ENCODE measurements around the gene CLPTM1.
"Not testable (repeated sequence)": the region's sequence is repeated elsewhere in the genome, so short reads cannot be mapped to it uniquely, and the experiment has no call there.

Gene CLPTM1

DNA sequence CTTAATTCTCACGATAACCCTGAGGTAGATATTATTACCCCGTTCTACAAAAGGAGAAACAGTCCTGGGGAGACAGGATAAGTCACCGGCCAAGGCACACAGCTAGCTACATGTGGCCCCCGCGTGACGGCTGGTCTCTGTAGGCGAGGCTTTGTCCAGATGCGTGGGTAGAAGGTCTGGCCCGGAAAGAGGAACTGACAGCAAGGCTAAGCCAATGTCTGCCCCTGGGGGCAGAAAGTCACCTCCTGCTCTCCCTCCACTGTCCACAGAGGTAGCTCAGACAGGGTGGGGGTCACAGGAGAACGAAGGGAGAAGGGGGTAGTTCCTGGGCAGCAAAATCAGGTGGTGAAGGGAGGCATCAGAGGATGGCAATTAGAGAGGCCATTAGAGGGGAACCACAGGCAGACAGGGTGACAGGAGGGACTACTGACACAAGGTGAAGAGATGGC is 11.4 kb upstream of the CLPTM1 start:
- no peak for DNase-seq (ENCODE audit: low read depth)

DNA sequence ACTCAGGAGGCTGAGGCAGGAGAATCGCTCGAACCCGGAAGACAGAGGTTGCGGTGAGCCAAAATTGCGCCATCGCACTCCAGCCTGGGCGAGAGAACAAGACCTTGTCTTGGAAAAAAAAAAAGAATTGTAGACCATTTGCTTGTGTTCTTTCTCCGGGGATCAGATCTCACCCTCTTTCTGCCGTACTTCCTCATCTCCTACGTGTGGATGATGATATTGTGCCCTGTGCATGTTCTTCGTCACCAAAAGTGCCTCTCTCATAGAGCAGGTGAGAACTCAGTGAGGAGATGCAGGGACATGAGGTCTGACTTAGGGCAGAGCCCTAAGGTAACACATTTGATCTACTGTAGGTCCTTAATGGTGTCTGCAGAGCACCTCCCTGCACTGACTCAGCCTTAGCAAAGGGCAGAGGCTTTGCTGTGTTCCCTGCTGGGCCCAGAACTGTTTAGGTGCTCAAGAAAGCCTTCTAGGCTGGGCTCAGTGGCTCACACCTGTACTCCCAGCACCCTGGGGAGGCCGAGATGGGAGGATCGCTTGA is 8.1 kb upstream of the CLPTM1 start:
- no peak for DNase-seq (ENCODE audit: low read depth)

DNA sequence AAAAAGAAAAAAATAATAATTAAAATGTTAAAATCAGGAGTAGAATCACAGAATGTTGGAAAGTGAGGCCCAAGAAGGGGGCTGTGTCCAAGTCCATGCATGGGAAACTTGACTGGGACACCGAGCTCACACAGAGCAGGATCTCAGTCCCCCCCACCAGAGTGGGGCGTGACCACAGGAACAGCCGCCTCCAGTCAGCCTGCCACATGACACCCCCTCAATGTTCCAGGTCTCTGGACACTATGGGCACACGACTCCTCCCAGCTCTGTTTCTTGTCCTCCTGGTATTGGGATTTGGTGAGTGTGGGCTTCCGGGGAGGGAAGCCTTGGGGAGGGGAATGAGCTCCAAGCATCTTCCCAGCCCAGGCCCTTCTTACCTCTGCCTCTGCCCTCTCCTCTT is 6.9 kb upstream of the CLPTM1 start:
- DNase-seq (ENCODE audit: low read depth): no peak

DNA sequence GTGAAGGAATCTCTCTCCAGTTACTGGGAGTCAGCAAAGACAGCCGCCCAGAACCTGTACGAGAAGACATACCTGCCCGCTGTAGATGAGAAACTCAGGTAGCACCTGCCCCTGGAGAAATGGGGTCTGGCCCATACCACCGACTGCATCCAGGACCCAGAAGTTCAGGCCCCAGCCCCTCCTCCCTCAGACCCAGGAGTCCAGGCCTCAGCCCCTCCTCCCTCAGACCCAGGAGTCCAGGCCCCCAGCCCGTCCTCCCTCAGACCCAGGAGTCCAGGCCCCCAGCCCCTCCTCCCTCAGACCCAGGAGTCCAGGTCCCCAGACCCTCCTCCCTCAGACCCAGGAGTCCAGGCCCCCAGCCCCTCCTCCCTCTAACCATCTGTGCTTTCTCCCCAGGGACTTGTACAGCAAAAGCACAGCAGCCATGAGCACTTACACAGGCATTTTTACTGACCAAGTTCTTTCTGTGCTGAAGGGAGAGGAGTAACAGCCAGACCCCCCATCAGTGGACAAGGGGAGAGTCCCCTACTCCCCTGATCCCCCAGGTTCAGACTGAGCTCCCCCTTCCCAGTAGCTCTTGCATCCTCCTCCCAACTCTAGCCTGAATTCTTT is 6.3 kb upstream of the CLPTM1 start:
- no peak for DNase-seq (ENCODE audit: low read depth)

DNA sequence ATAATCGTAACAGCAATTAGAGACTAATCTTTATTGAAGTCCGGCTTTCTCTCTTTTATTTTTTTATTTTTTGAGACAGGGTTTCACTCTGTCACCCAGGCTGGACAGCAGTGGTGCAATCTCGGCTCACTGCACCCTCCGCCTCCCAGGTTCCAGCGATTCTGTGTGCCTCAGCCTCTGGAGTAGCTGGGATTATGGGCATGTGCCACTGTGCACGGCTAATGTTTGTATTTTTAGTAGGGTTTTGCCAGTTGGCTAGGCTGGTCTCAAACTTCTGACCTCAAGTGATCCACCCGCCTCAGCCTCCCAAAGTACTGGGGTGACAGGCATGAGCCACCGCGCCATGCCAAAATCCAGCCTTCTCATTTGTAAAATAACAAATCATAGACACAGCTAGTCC is 5.6 kb upstream of the CLPTM1 start:
- no peak for DNase-seq (ENCODE audit: low read depth)

DNA sequence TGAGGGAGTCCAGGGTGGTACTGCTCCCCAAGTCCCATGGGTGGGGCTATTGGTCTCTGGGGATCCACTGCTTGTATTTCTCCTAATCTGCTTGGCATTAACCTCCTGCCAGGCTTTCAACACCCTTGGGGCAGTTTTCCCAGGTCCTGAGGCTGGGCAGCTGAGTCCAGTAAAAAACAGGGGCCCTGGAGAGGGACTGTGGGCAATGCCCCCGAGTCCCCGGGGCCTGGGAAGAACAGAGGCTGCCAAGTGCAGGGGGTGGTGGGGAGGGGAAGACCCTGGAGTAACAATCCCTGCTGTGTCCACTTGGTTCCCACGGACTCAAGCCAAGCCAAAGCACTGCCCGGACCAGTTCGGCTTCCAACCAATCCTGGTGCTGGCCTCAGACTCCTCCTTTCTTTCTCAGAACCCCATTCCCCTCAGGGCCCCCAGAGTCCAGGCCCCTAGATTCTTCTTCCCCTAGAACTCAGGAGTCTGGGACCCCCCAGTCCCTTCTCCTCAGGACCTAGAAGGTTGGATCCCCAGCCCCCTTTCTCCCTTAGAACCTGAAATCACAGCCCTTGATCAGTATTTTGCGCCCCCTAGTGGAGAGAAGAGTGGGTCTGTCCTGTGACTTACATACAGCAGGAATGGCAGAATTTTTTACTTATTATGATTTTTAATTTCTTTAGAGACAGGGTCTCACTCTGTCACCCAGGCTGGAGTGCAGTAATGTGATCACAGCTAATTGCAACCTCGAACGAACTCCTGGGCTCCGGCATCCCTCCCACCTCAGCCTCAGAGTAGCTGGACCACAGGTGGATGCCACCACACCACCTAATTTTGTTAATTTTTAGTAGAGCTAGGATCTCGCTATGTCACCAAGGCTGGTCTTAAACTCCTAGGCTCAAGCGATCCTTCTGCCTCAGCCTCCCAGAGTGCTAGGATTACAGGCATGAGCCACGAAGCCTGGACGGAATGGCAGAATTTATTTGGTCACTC is 3.7 kb upstream of the CLPTM1 start:
- DNase-seq (ENCODE audit: low read depth): peak; percentile 42

DNA sequence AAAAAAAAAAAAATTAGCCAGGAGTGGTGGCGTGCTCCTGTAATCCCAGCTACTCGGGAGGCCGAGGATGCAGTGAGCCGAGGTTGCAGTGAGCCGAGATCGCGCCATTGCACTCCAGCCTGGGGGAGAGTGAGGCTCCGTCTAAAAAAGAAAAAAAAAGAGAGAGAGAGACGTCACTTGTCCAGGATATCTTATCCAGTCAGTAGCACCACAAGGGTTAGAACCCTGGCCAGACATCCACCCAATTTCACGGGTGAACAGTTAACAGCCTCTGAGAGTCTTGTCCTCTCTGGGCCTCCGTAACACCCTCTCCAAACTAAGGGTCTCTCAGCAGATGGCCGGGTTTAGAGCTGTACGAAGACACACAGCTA is 917 bp upstream of the CLPTM1 start:
- DNase-seq (ENCODE audit: low read depth): no peak

DNA sequence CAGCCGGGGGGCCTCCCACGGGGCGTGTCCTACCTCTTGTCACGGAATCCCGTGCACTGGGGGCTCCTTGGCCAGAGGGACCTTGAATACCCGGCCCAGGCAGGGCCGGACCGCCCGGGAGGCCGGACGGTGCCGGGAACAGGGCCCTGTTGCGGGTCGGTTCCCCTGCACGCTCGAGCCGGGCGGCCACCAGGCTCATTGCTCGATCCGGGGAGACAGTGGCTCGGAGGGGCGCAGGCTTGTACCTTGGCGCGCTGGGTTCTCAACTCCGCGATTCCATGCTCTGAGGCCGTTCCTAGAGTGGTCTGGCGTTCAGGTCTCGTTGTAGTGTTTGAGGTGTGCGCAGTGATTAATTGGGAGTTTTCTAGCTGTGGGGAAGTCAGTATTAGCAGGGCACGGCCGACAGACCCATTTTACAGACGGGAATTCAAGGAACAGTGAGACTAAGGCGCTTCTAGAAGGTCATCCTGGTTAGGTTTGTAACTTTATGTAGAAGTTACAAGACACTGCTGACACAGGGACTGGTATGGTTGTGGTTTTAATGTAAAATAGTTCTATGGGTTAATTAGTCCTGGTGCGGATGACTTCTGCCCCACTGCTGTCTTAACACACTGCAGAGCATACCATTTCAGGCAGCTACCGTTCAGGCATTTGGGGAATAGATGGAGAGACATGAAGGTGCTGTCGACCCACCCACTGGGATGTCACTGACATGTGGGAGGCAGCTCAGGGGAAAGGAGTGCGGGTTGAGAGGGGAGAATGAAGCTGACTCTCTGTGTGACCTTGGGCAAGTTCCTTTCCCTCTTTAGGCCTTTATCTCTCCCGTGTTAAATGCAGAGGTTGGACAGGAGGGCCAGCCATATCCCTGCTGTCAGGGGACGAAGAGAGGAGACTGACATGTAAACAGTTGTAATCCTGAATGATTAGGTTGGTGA is 592 bp downstream of the CLPTM1 start:
- DNase-seq (ENCODE audit: low read depth): no peak

DNA sequence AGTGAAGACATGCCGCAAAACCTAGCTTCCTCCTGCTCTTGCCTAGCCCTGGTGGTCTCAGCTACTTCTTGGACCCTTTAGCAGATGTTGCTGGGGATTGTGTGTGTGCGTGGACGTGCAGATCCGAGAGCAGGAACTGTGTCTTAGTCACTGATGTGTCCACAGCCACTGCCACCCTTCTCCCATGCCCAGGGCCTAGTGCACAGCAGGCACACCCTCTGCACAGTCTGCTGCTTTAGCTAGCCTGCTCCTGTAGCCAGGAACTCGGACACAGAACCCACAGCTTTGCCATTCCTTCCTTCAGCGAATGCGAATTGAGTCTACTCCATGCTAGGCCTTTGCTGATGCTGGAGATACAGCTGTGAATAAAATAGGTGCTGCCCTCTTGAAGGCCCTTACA is 2.3 kb downstream of the CLPTM1 start:
- DNase-seq (ENCODE audit: low read depth): no peak

DNA sequence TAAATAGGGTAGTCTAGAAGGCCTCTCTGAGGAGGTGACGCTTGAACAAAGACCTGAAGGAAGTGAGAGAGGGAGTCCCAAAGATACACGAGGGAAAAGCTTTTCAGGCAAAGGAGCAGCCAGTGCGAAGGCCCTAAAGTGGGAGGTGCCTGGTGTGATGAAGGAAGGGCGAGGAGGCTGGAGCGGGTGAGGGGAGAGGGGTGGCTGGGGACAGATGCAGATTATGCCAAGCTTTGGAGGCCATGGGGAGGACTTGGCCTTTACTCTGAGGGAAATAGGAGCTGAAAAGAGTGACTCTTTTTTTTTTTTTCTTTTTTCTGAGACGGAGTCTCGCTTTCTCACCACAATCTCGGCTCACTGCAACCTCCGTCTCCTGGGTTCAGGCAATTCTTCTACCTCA is 2.9 kb downstream of the CLPTM1 start:
- no peak for DNase-seq (ENCODE audit: low read depth)

DNA sequence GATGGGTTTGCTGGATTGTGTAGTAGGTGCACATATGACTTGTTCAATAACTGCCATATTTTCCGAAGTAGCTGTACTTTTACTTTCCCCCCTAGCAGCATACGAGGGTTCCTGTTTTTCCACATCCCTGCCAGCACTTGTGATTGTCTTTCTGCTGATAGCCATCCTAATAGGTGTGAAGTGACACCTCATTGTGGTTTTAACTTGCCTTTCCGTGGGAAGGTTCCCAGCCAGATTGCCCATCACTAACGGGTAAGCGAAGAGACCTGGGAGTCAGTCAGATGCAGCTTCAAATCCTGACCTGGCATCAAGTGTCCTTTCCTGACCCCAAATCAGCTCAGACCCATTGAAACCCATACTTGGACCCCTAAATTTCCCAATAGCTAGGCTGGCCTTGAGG is 4.5 kb downstream of the CLPTM1 start:
- no peak for DNase-seq (ENCODE audit: low read depth)

DNA sequence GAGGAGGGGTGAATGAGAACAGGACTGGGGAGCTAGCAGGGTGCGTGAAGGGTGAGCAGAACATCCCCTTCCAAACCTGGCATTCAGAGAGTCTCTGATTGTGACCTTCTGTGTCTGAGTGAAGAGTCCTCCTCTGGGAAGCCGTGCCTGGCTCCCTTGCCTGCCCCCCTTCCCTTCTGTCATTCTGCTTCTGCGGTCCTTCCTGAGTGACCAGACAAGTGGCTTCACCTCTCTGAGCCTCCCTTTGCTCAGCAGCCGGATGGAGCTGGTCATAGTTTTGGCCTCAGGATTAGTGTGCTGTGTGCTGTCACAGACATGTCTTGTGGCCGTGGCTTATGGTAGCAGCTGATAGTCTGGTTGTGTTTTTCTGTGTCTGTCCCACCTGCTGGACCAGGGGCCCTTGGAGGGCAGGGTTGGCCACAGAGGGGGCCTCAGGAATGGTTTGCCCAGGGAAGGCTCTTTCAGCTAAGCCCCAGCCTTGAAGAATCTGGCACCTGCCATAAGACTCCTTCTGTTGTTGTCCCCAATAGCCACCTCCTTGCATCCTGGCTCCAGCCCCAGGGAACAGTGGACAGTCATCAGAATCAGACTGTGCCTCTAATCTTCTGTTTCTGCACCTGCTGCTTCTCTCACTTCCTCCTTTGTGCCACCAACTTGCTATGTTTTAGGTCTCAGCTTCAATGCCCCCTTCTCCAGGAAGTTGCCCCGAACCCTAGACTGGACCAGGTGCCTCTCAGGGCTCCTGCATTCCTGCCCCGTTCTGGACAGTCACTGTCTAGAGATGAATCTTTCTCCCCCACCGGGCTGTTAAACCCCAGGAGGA is 5.9 kb downstream of the CLPTM1 start:
- no peak for DNase-seq (ENCODE audit: low read depth)

DNA sequence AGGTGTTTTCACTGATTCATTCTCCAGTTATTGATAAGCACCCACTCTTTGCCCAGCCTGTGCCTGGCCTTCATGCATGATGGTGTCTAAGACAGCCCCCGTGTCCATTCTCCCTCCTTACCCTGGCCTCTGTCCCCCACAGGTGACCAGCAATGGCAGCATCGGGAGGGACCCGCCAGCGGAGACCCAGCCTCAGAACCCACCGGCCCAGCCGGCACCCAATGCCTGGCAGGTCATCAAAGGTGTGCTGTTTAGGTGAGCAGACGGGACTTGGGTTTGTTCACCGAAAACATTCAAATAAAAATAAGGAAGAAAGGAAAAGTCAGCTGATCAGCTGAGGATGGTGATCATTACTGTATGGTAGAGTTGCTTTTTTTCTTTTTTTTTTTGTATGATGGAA is 6.6 kb downstream of the CLPTM1 start:
- no peak for DNase-seq (ENCODE audit: low read depth)

DNA sequence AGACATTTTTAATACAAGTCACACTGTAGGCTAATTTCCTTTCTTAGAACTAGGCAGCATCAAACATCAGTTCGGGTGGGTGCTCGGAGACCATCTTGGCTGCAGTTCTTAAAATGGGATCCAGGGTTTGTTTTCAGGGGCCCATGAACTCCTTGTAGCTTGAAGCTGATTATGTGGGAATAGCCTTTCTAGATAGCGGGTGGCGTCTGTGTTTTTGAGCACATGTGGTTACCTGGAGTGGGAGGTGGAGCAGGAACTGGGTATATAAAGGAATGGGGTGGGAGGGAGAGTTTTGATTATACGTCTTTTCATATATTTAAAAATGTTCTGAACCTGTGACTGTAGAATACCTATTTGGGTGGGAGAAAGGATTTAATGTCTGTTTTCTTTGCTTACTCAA is 12.9 kb downstream of the CLPTM1 start:
- DNase-seq (ENCODE audit: low read depth): no peak

DNA sequence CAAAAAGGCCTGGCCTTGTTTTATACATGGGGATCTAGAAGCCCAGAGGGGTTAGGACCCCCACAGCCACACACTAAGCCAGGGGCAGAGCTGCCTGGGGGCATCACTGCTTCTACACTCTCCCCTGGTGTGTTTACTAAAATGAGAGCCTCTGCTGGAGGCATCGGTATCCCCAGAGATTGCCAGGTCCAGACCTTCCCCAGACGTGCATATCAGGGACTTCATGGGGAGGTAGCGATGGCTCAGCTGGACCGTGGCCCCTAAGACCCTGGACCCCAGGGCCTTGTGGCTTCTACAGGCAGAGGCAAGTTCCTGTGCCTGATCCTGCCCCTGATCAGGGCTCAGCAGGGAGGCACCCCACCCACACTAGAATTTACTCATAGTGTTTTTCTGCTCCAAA is 13.5 kb downstream of the CLPTM1 start:
- DNase-seq (ENCODE audit: low read depth): no peak

DNA sequence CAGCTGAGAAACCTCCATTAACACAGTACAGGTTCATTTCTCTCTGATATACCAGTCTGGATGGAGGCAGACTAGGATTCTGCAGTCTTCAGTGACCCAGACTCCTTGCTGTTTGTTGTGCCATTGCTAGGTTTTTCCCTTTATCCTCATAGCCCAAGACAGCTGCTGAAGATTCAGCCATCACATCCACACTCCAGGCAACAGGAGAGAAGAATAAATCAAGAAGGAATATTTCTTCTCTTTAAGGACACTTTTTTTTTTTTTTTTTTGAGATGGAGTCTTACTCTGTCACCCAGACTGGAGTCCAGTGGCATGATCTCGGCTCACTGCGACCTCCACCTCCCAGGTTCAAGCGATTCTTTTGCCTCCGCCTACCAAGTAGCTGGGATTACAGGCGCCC is 14.3 kb downstream of the CLPTM1 start:
- DNase-seq (ENCODE audit: low read depth): no peak

DNA sequence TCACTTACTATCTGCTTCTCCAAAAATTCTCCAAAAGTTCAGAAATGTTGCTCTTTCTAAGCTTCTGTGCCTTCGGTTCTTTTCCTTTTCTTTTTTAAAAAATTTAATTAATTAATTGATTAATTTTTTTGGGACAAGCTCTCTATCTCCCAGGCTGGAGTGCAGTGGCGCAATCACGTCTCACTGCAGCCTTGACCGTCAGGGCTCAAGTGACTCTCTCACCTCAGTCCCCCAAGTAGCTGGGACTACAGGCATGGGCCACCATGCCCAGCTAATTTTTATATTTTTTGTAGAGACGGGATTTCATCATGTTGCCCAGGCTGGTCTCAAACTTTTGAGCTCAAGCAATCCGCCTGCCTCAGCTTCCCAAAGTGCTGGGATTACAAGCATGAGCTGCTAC is 16.3 kb downstream of the CLPTM1 start:
- DNase-seq (ENCODE audit: low read depth): not testable (repeated sequence)

DNA sequence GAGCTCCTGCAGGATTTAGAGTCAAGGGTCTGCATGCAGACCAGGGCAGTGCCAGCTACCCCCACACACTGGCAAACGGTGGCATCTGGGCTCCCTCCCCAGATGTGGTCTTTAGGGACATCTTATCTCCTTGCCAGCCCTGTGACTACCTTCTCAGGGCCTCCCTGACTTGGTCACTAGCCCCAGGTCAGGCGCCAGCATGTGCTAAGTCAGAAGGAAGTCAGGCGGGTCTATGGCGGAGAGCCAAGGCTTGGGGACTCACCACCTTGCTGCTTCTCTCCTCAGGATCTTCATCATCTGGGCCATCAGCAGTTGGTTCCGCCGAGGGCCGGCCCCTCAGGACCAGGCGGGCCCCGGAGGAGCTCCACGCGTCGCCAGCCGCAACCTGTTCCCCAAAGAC is 17.6 kb downstream of the CLPTM1 start:
- no peak for DNase-seq (ENCODE audit: low read depth)

DNA sequence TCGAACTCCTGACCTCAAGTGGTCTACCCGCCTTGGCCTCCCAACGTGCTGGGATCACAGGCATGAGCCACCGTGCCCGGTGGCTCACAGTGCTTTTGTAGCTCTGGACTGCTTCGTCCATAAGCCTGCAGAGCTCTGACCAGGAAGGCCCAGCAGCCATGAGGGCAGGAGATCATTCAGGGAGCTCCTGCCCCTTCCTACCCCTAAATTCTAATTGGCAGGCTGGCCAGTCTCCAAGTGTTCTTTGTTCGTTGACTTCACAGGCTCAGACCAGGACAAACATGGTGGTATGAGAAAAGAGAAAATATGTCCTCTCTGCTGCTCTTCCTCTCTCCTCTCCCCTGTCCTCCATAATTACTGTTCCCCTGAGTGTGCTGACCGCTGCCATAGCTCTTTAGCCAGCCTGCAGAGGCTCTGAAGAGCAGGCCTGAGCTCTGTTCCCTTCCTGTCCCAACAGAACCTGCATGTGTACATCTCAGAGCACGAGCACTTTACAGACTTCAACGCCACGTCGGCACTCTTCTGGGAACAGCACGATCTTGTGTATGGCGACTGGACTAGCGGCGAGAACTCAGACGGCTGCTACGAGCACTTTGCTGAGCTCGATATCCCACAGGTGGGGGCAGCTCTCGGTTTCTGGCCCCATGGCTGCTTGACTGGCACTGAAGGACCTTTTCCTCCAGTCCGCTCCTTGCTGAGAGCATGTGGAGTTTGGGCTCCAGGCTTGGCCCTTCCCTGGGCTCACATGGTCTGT is 19.0 kb downstream of the CLPTM1 start:
- no peak for DNase-seq (ENCODE audit: low read depth)

DNA sequence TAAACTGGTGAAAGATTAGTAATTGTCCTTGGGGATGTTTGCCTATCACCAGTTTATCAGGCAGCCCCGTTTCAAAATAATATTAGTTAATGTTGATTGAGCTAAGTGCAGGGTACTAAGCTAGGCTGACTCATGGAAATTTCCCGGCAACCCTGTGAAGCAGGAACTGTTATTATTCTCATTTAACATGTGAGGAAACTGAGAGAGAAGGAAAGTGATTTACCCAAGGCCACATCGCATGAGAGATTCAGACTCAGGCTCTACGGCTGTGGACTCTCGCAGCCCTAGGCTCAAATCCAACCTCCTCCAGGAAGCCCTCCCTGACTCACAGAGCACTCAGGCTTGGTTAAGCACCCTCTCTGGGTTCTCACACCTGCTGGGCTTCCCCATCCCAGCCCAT is 19.7 kb downstream of the CLPTM1 start:
- no peak for DNase-seq (ENCODE audit: low read depth)

DNA sequence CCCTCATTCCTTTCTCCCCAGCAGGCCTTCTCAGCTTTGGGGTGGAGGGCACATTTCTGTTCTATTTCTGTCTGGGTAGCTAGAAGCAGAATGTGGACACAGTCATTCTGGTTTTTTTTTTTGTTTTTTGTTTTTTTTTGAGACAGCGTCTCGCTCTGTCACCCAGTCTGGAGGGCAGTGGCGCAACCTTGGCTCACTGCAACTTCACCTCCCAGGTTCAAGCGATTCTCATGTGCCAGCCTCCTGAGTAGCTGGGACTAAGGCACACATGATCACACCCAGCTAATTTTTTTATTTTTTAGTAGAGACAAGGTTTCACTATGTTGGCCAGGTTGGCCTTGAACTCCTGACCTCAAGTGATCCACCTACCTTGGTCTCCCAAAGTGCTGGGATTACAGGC is 20.3 kb downstream of the CLPTM1 start:
- no peak for DNase-seq (ENCODE audit: low read depth)
